GM23338 (cell line): Measurements from ENCODE around the gene TRAPPC4. TPM values are rescaled to one million over a fixed set of nuclear protein-coding genes. Genes with fewer than 3 reads are reported as not detected.

Experiments used
- ATAC-seq: fragments of 200-7000 bp; cut with Tn5 transposase; 3 replicates; pipeline ENCODE4 v1.9.1; 2020
- DNase-seq: peaks from one replicate; pipeline ENCODE4 v3.0.0-alpha.2; 2015; ENCODE audit warnings: low spot score
- H2AFZ ChIP-seq: fragments of 200-600 bp; sonication (generic); 2 replicates; pipeline ENCODE4 v1.8.0; 2016; ENCODE audit warnings: antibody characterized with exemption, mild to moderate bottlenecking, moderate library complexity
- H3F3A ChIP-seq: fragments of 200-600 bp; sonication (generic); replicated peaks from 2 replicates; pipeline ENCODE4 v1.8.0; 2017; ENCODE audit warnings: antibody characterized with exemption, mixed run types, low read depth
- H3K27ac ChIP-seq: fragments of 200-600 bp; sonication (generic); 2 replicates; pipeline ENCODE4 v1.6.1; 2016; ENCODE audit warnings: low read depth
- H3K27me3 ChIP-seq: fragments of 200-600 bp; sonication (generic); 2 replicates; pipeline ENCODE4 v1.8.0; 2016; ENCODE audit warnings: mild to moderate bottlenecking, mixed run types, moderate library complexity; ENCODE audit not compliant: insufficient read depth
- H3K36me3 ChIP-seq: fragments of 200-600 bp; sonication (generic); 2 replicates; pipeline ENCODE4 v1.8.0; 2016; ENCODE audit warnings: mild to moderate bottlenecking; ENCODE audit not compliant: insufficient read depth
- H3K4me1 ChIP-seq: fragments of 200-600 bp; sonication (generic); 2 replicates; pipeline ENCODE4 v1.8.0; 2016; ENCODE audit warnings: mild to moderate bottlenecking, moderate library complexity; ENCODE audit not compliant: insufficient read depth
- H3K4me2 ChIP-seq: fragments of 200-600 bp; sonication (generic); 2 replicates; pipeline ENCODE4 v1.7.1; 2017; ENCODE audit warnings: mixed run types
- H3K4me3 ChIP-seq: fragments of 200-600 bp; sonication (generic); 2 replicates; pipeline ENCODE4 v1.6.1; 2016; ENCODE audit warnings: mixed run types
- H3K79me2 ChIP-seq: fragments of 200-600 bp; sonication (generic); replicated peaks from 2 replicates; pipeline ENCODE4 v1.8.0; 2017; ENCODE audit warnings: mild to moderate bottlenecking; ENCODE audit not compliant: insufficient read depth
- H3K9me2 ChIP-seq: fragments of 200-600 bp; sonication (generic); 2 replicates; pipeline ENCODE4 v1.8.0; 2017; ENCODE audit not compliant: insufficient read depth
- H4K20me1 ChIP-seq: fragments of 200-600 bp; sonication (generic); replicated peaks from 2 replicates; pipeline ENCODE4 v1.8.0; 2017; ENCODE audit warnings: mild to moderate bottlenecking; ENCODE audit not compliant: insufficient read depth
- H3K27ac Mint-ChIP-seq: 2 replicates; pipeline ENCODE4 v1.8.0; 2020; ENCODE audit warnings: inconsistent platforms, mild to moderate bottlenecking, moderate library complexity, mixed read lengths
- H3K27me3 Mint-ChIP-seq: 3 replicates; pipeline ENCODE4 v1.8.0; 2022; ENCODE audit warnings: low read depth, mild to moderate bottlenecking, moderate library complexity, mixed read lengths, inconsistent platforms; ENCODE audit not compliant: insufficient read depth, poor library complexity
- H3K36me3 Mint-ChIP-seq: 3 replicates; pipeline ENCODE4 v1.8.0; 2021; ENCODE audit warnings: low read depth, mild to moderate bottlenecking, inconsistent platforms, moderate library complexity, mixed read lengths
- H3K4me1 Mint-ChIP-seq: 3 replicates; pipeline ENCODE4 v1.8.0; 2020; ENCODE audit warnings: mild to moderate bottlenecking, inconsistent platforms, mixed read lengths
- H3K4me3 Mint-ChIP-seq: 3 replicates; pipeline ENCODE4 v1.8.0; 2021; ENCODE audit warnings: moderate library complexity, mild to moderate bottlenecking, inconsistent platforms, mixed read lengths
- H3K9me3 Mint-ChIP-seq: 3 replicates; pipeline ENCODE4 v1.8.0; 2020; ENCODE audit warnings: moderate library complexity, mild to moderate bottlenecking, inconsistent platforms, mixed read lengths
- CREB1 ChIP-seq: fragments of 250-450 bp; sonication (Bioruptor Pico); IDR thresholded peaks from 2 replicates; pipeline ENCODE4 v1.5.0; 2020; ENCODE audit warnings: low read depth, mild to moderate bottlenecking, moderate library complexity
- JUNB ChIP-seq: IDR thresholded peaks from one replicate; pipeline ENCODE4 v1.6.1; 2016; ENCODE audit warnings: antibody characterized with exemption; ENCODE audit not compliant: unreplicated experiment
- POLR2AphosphoS5 ChIP-seq: IDR thresholded peaks from 2 replicates; pipeline ENCODE4 v1.6.1; 2016; ENCODE audit warnings: antibody characterized with exemption, low read depth
- ZNF114 ChIP-seq: fragments of 250-450 bp; sonication (Bioruptor Pico); IDR thresholded peaks from 2 replicates; pipeline ENCODE4 v1.5.0; 2020; ENCODE audit warnings: mild to moderate bottlenecking, moderate library complexity
- ZNF331 ChIP-seq: fragments of 250-450 bp; sonication (Bioruptor Pico); IDR thresholded peaks from 2 replicates; pipeline ENCODE4 v1.5.0; 2020; ENCODE audit warnings: low read depth, mild to moderate bottlenecking, moderate library complexity
- polyA plus RNA-seq: library from polyadenylated mRNA; unstranded; fragments of >200 nt; fragmentation: Nextera tagmentation; extraction: Ambion mirVana; gene quantifications from 2 replicates; pipeline ENCODE4 v1.2.1, GENCODE V29; 2016
- total RNA-seq: library from RNA; depleted of rRNA; stranded (reverse); fragments of >200 nt; shearing (Covaris generic); gene quantifications from 2 replicates; pipeline ENCODE4 v1.2.3, GENCODE V29; 2014
- TF ChIP-seq, protein P1 (sequence below): IDR thresholded peaks from 2 replicates; pipeline ENCODE4 v1.6.1; 2016; ENCODE audit warnings: antibody characterized with exemption
- TF ChIP-seq, protein P2 (sequence below), 2 experiments: fragments of 200-600 bp in 1 of 2; sonication (generic) in 1 of 2; conservative IDR thresholded peaks; 2 replicates each; pipeline versions ENCODE4 v1.5.1 to v1.6.1; 2016 to 2017; ENCODE audit warnings: antibody characterized with exemption in 2 of 2, low read depth in 2 of 2, mild to moderate bottlenecking in 2 of 2, moderate library complexity in 1 of 2
- TF ChIP-seq, protein P3 (sequence below): fragments of 250-450 bp; sonication (Bioruptor Pico); IDR thresholded peaks from 2 replicates; pipeline ENCODE4 v1.5.0; 2020; ENCODE audit warnings: mild to moderate bottlenecking, moderate library complexity

TRAPPC4 gene
- total and polyA plus RNA-seq, 2 experiments from 2014 or later, result 79.9 to 142 TPM

DNA sequence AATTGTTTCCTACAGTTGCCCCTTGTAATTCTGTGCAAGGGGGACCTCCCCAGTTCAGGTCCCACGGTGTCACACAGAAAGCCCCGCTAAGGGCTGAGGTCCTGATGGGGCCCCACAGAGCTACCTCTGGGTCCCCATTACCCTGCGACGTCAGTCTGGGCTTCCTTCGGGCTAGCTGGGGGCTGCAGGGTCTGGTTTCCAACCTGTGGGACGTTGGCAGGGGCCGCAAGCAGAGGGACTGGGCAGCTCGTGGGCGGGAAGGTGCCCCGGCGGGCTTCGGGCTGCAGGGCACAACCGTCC, 11.4 kb downstream of the TRAPPC4 start:
- Histone ChIP-seq H2AFZ (peak overlapping the region; percentile 91; the same call in 1 of the 2 replicates), H3K4me2 (peak overlapping the region; percentile 98), H3K36me3 (no peaks in the 10 kb centered on the region; the same call in 1 of the 2 replicates), H3K4me3 (peak overlapping the region; percentile 91), H3F3A (peaks cover 23% of the 10 kb centered on the region), H3K27me3 (no peaks in the 10 kb centered on the region), H4K20me1 (no peaks in the 10 kb centered on the region), H3K9me2 (no peaks in the 10 kb centered on the region), H3K4me1 (peaks cover 14% of the 10 kb centered on the region), H3K27ac (peak overlapping the region; percentile 92; the same call in 1 of the 2 replicates), H3K79me2 (peaks cover 8% of the 10 kb centered on the region)
- Mint-ChIP-seq H3K4me3 (peak overlapping the region; percentile 76), H3K9me3 (no peaks in the 10 kb centered on the region; the same call in 2 of the 3 replicates), H3K27me3 (peaks cover 28% of the 10 kb centered on the region), H3K36me3 (peaks cover 36% of the 10 kb centered on the region), H3K27ac (peak overlapping the region; percentile 32; the same call in 1 of the 2 replicates), H3K4me1 (peaks cover 27% of the 10 kb centered on the region)
- DNase-seq (no peak), ATAC-seq (peak; percentile 33)
- TF ChIP-seq, protein P1, sequence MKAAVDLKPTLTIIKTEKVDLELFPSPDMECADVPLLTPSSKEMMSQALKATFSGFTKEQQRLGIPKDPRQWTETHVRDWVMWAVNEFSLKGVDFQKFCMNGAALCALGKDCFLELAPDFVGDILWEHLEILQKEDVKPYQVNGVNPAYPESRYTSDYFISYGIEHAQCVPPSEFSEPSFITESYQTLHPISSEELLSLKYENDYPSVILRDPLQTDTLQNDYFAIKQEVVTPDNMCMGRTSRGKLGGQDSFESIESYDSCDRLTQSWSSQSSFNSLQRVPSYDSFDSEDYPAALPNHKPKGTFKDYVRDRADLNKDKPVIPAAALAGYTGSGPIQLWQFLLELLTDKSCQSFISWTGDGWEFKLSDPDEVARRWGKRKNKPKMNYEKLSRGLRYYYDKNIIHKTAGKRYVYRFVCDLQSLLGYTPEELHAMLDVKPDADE, result no peak
- no peak for TF ChIP-seq ZNF114
- 0 out of 2 replicates have a peak, but pooled peaks have one; percentile 2 for TF ChIP-seq CREB1 (CRISPR knock-in tag)

DNA sequence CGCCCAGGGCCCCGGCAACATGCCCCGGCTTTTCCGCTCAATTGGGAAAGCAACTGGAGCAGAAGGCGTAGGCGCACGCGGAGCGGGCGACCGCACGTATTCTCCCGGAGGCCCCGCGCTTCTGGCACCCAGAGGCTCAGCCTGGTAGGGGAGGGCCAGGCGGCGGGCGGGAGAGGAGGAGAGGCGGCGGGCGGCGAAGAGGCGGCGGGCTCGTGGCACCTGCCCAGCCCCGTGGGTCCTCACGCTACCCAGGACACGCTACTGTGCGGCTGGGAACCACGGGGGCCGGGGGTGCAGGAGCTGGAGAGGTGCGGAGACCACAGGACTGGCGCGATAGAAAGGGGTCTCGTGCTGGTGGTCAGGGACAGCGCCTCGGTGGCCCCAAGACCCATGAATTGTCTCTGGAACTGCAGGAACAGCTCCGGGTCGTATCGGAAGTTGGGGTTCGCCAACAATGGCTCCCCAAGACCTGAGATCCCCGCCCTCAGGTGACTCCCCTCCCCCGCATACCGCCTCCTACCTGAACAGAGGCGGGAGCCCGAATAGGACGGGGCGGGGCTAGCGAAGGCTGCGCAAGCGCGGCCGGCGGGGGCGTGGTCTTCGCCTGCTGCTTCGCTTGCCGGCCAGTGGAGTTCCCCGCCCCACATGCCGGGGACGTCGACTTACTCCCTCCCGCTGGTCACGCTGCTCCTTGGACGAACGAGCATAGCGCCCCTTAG, 11.9 kb downstream of the TRAPPC4 start, which contains the start of gene SLC37A4:
Gene SLC37A4, minus strand, starts transcription at position 549 of the 719 bp plus-strand sequence.
- peak; percentile 83 for ATAC-seq
- peak within 1 kb of the TSS; percentile 92 for H3K27ac ChIP-seq
- H2AFZ ChIP-seq, result peak within 1 kb of the TSS; percentile 91; the same call in 1 of the 2 replicates

More for the DNA sequence above, 11.9 kb downstream of the TRAPPC4 start, which contains the start of gene SLC37A4:
- peak; percentile 99 for DNase-seq
- Mint-ChIP-seq H3K27me3 (peaks cover 25% of the 10 kb centered on the region), H3K4me1 (peaks cover 27% of the 10 kb centered on the region), H3K27ac (peak within 1 kb of the TSS; percentile 94), H3K9me3 (no peaks in the 10 kb centered on the region; the same call in 2 of the 3 replicates), H3K36me3 (peaks cover 31% of the 10 kb centered on the region), H3K4me3 (peak within 1 kb of the TSS; percentile 76)
- Histone ChIP-seq H3K9me2 (no peaks in the 10 kb centered on the region), H3K4me3 (peak within 1 kb of the TSS; percentile 91), H3K4me2 (peak within 1 kb of the TSS; percentile 98), H3K27me3 (no peaks in the 10 kb centered on the region), H3K4me1 (peaks cover 14% of the 10 kb centered on the region), H4K20me1 (no peaks in the 10 kb centered on the region), H3K79me2 (peaks cover 8% of the 10 kb centered on the region), H3F3A (peaks cover 18% of the 10 kb centered on the region), H3K36me3 (no peaks in the 10 kb centered on the region; the same call in 1 of the 2 replicates)
- peak; percentile 79 for TF ChIP-seq CREB1 (CRISPR knock-in tag)
- TF ChIP-seq, protein P2, sequence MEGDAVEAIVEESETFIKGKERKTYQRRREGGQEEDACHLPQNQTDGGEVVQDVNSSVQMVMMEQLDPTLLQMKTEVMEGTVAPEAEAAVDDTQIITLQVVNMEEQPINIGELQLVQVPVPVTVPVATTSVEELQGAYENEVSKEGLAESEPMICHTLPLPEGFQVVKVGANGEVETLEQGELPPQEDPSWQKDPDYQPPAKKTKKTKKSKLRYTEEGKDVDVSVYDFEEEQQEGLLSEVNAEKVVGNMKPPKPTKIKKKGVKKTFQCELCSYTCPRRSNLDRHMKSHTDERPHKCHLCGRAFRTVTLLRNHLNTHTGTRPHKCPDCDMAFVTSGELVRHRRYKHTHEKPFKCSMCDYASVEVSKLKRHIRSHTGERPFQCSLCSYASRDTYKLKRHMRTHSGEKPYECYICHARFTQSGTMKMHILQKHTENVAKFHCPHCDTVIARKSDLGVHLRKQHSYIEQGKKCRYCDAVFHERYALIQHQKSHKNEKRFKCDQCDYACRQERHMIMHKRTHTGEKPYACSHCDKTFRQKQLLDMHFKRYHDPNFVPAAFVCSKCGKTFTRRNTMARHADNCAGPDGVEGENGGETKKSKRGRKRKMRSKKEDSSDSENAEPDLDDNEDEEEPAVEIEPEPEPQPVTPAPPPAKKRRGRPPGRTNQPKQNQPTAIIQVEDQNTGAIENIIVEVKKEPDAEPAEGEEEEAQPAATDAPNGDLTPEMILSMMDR (conservative IDR thresholded peaks at IDR 0.05; ENCODE audit: low read depth in 2 of 2), result peak in 1 of 2 experiments; percentile 92; a peak in 3 of 4 replicates
- TF ChIP-seq JUNB, result no peak
- TF ChIP-seq POLR2AphosphoS5, result peak; percentile 92
- no peak for TF ChIP-seq ZNF114
- TF ChIP-seq, protein P3, sequence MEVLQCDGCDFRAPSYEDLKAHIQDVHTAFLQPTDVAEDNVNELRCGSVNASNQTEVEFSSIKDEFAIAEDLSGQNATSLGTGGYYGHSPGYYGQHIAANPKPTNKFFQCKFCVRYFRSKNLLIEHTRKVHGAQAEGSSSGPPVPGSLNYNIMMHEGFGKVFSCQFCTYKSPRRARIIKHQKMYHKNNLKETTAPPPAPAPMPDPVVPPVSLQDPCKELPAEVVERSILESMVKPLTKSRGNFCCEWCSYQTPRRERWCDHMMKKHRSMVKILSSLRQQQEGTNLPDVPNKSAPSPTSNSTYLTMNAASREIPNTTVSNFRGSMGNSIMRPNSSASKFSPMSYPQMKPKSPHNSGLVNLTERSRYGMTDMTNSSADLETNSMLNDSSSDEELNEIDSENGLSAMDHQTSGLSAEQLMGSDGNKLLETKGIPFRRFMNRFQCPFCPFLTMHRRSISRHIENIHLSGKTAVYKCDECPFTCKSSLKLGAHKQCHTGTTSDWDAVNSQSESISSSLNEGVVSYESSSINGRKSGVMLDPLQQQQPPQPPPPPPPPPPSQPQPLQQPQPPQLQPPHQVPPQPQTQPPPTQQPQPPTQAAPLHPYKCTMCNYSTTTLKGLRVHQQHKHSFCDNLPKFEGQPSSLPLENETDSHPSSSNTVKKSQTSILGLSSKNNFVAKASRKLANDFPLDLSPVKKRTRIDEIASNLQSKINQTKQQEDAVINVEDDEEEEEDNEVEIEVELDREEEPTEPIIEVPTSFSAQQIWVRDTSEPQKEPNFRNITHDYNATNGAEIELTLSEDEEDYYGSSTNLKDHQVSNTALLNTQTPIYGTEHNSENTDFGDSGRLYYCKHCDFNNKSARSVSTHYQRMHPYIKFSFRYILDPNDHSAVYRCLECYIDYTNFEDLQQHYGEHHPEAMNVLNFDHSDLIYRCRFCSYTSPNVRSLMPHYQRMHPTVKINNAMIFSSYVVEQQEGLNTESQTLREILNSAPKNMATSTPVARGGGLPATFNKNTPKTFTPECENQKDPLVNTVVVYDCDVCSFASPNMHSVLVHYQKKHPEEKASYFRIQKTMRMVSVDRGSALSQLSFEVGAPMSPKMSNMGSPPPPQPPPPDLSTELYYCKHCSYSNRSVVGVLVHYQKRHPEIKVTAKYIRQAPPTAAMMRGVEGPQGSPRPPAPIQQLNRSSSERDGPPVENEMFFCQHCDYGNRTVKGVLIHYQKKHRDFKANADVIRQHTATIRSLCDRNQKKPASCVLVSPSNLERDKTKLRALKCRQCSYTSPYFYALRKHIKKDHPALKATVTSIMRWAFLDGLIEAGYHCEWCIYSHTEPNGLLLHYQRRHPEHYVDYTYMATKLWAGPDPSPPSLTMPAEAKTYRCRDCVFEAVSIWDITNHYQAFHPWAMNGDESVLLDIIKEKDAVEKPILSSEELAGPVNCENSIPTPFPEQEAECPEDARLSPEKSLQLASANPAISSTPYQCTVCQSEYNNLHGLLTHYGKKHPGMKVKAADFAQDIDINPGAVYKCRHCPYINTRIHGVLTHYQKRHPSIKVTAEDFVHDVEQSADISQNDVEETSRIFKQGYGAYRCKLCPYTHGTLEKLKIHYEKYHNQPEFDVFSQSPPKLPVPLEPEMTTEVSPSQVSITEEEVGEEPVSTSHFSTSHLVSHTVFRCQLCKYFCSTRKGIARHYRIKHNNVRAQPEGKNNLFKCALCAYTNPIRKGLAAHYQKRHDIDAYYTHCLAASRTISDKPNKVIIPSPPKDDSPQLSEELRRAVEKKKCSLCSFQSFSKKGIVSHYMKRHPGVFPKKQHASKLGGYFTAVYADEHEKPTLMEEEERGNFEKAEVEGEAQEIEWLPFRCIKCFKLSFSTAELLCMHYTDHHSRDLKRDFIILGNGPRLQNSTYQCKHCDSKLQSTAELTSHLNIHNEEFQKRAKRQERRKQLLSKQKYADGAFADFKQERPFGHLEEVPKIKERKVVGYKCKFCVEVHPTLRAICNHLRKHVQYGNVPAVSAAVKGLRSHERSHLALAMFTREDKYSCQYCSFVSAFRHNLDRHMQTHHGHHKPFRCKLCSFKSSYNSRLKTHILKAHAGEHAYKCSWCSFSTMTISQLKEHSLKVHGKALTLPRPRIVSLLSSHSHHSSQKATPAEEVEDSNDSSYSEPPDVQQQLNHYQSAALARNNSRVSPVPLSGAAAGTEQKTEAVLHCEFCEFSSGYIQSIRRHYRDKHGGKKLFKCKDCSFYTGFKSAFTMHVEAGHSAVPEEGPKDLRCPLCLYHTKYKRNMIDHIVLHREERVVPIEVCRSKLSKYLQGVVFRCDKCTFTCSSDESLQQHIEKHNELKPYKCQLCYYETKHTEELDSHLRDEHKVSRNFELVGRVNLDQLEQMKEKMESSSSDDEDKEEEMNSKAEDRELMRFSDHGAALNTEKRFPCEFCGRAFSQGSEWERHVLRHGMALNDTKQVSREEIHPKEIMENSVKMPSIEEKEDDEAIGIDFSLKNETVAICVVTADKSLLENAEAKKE (CRISPR knock-in tag), result no peak
- no peak for TF ChIP-seq ZNF331
